OCI-LY7 (cell line): ENCODE measurements around the gene NAV2.

Source experiments
- CTCF ChIP-seq: fragments of 200-600 bp; sonication (generic); conservative IDR thresholded peaks from 2 replicates; pipeline ENCODE4 v1.5.1; 2014; ENCODE audit warnings: mild to moderate bottlenecking, antibody characterized with exemption, low read length, moderate library complexity, mixed read lengths
- EZH2phosphoT487 ChIP-seq: fragments of 200-600 bp; sonication (generic); IDR thresholded peaks from 2 replicates; pipeline ENCODE4 v1.6.1; 2018; ENCODE audit warnings: low read depth, borderline replicate concordance, mild to moderate bottlenecking, mixed run types, antibody characterized with exemption, low read length, moderate library complexity, mixed read lengths

DNA sequence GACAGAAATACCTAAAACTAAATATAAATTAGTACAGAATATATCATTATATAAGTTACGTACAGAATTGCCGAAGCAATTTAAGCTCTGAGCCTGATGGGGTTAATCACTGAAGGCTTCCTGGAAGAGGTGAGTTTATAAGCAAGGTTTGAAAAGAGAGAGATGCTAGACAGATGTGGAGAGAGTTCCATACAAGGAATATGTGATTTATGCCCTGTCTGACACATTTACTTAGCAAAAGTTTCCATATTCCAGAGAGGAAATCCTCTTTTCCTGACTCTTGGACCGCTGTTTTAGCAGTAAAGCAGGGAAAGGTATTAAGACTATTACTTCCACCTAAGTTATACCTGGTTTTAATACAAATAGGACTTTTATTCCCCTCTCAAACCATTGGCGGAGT, 382.6 kb downstream of the NAV2 start:
- TF ChIP-seq EZH2phosphoT487 (no peak), CTCF (no peak)
